ENCODE data around the gene DNAH1.

The DNAH1 gene

GRCh38 chr3:52392216-52392930 is 76.3 kb downstream of the DNAH1 start:
- TF ChIP-seq CTCF (IDR thresholded peaks at IDR 0.05; ENCODE audit: low read length) (no peak), EZH2phosphoT487 (IDR thresholded peaks at IDR 0.05; ENCODE audit: low read length) (no peak), EZH2 (optimal IDR thresholded peaks at IDR 0.05; ENCODE audit: low read depth, low read length) (no peak)
- H3K9me3 ChIP-seq (replicated peaks; ENCODE audit: insufficient read depth, low read length), result no peaks in the 10 kb centered on the region
- no peak overlapping the region for H3K4me3 ChIP-seq (ENCODE audit: low read length)
- no peaks in the 10 kb centered on the region for H3K27me3 ChIP-seq (replicated peaks; ENCODE audit: insufficient read depth, low read length)
- H3K9ac ChIP-seq (ENCODE audit: low read length), result no peak overlapping the region
- no peak overlapping the region for H2AFZ ChIP-seq (ENCODE audit: low read length)
- no peak overlapping the region for H3K27ac ChIP-seq (ENCODE audit: low read length)
- H4K20me1 ChIP-seq (ENCODE audit: insufficient read depth, low read length), result no peaks in the 10 kb centered on the region
- H3K36me3 ChIP-seq (replicated peaks; ENCODE audit: insufficient read depth, low read length), result no peaks in the 10 kb centered on the region
- H3K4me2 ChIP-seq (ENCODE audit: low read depth, low read length), result no peak overlapping the region
- H3K4me1 ChIP-seq (ENCODE audit: low read length), result no peaks in the 10 kb centered on the region
- DNase-seq, result no peak
- no peaks in the 10 kb centered on the region for H3F3A ChIP-seq (ENCODE audit: insufficient read depth, low read length)
- H3K9me2 ChIP-seq (replicated peaks; ENCODE audit: insufficient read depth, low read length), result no peaks in the 10 kb centered on the region
- no peaks in the 10 kb centered on the region for H3K79me2 ChIP-seq (ENCODE audit: low read length)

GRCh38 chr3:52393131-52393807 is 77.2 kb downstream of the DNAH1 start:
- H3K4me3 ChIP-seq (ENCODE audit: low read length), result no peak overlapping the region
- no peak overlapping the region for H3K27ac ChIP-seq (ENCODE audit: low read length)
- no peaks in the 10 kb centered on the region for H3K36me3 ChIP-seq (replicated peaks; ENCODE audit: insufficient read depth, low read length)
- no peaks in the 10 kb centered on the region for H3K9me2 ChIP-seq (replicated peaks; ENCODE audit: insufficient read depth, low read length)
- no peak overlapping the region for H2AFZ ChIP-seq (ENCODE audit: low read length)
- H3K79me2 ChIP-seq (ENCODE audit: low read length), result no peaks in the 10 kb centered on the region
- no peak overlapping the region for H3K4me2 ChIP-seq (ENCODE audit: low read depth, low read length)
- no peak overlapping the region for H3K9ac ChIP-seq (ENCODE audit: low read length)
- no peaks in the 10 kb centered on the region for H3K4me1 ChIP-seq (ENCODE audit: low read length)
- DNase-seq, result no peak
- no peaks in the 10 kb centered on the region for H3K9me3 ChIP-seq (replicated peaks; ENCODE audit: insufficient read depth, low read length)
- TF ChIP-seq EZH2 (optimal IDR thresholded peaks at IDR 0.05; ENCODE audit: low read depth, low read length) (no peak), EZH2phosphoT487 (IDR thresholded peaks at IDR 0.05; ENCODE audit: low read length) (no peak), CTCF (IDR thresholded peaks at IDR 0.05; ENCODE audit: low read length) (no peak)
- no peaks in the 10 kb centered on the region for H3F3A ChIP-seq (ENCODE audit: insufficient read depth, low read length)
- H4K20me1 ChIP-seq (ENCODE audit: insufficient read depth, low read length), result no peaks in the 10 kb centered on the region
- H3K27me3 ChIP-seq (replicated peaks; ENCODE audit: insufficient read depth, low read length), result no peaks in the 10 kb centered on the region

- no peaks in the 10 kb centered on the region for H3F3A ChIP-seq (ENCODE audit: insufficient read depth, low read length)
Measured at GRCh38 chr3:52393959-52394670, 78.0 kb downstream of the DNAH1 start.

More at GRCh38 chr3:52393959-52394670, 78.0 kb downstream of the DNAH1 start:
- Histone ChIP-seq H3K79me2 (ENCODE audit: low read length) (no peaks in the 10 kb centered on the region), H3K27me3 (replicated peaks; ENCODE audit: insufficient read depth, low read length) (no peaks in the 10 kb centered on the region), H3K4me2 (ENCODE audit: low read depth, low read length) (no peak overlapping the region), H3K9me3 (replicated peaks; ENCODE audit: insufficient read depth, low read length) (no peaks in the 10 kb centered on the region), H3K9ac (ENCODE audit: low read length) (no peak overlapping the region), H3K4me3 (ENCODE audit: low read length) (no peak overlapping the region), H2AFZ (ENCODE audit: low read length) (no peak overlapping the region), H4K20me1 (ENCODE audit: insufficient read depth, low read length) (no peaks in the 10 kb centered on the region), H3K36me3 (replicated peaks; ENCODE audit: insufficient read depth, low read length) (no peaks in the 10 kb centered on the region), H3K9me2 (replicated peaks; ENCODE audit: insufficient read depth, low read length) (no peaks in the 10 kb centered on the region), H3K27ac (ENCODE audit: low read length) (no peak overlapping the region), H3K4me1 (ENCODE audit: low read length) (no peaks in the 10 kb centered on the region)
- no peak for DNase-seq
- no peak for TF ChIP-seq EZH2phosphoT487 (IDR thresholded peaks at IDR 0.05; ENCODE audit: low read length)
- TF ChIP-seq EZH2 (optimal IDR thresholded peaks at IDR 0.05; ENCODE audit: low read depth, low read length), result no peak
- TF ChIP-seq CTCF (IDR thresholded peaks at IDR 0.05; ENCODE audit: low read length), result no peak
